Peyer's patch (tissue), 4 donors: ENCODE results near the gene PLD5. TPM values are rescaled to one million over a fixed set of nuclear protein-coding genes. Genes with fewer than 3 reads are reported as not detected.

Experiments
- DNase-seq, 3 donors: peaks; one replicate each; pipeline ENCODE4 v3.0.0-alpha.2; 2017 to 2019
- H3K27ac ChIP-seq, 4 donors: fragments of 200-600 bp; sonication (generic); one replicate each; pipeline ENCODE4 v1.5.1; 2016 to 2019
- H3K27me3 ChIP-seq, 2 donors: fragments of 200-600 bp; sonication (generic); one replicate each; pipeline ENCODE4 v1.5.1; 2019
- H3K36me3 ChIP-seq, 3 donors: fragments of 200-600 bp; sonication (generic); one replicate each; pipeline ENCODE4 v1.5.1; 2016 to 2019
- H3K4me1 ChIP-seq, 4 donors: fragments of 200-600 bp; sonication (generic); one replicate each; pipeline ENCODE4 v1.5.1; 2016 to 2019
- H3K4me3 ChIP-seq, 4 donors: fragments of 200-600 bp; sonication (generic); 1 replicate in 3 of 4; 2 replicates in 1 of 4; pipeline ENCODE4 v1.5.1; 2016 to 2019; ENCODE audit warnings: mild to moderate bottlenecking in 1 of 4
- H3K9me3 ChIP-seq, 4 donors: fragments of 200-600 bp; sonication (generic); one replicate each; pipeline ENCODE4 v1.5.1; 2016 to 2019; ENCODE audit warnings: mild to moderate bottlenecking in 1 of 4
- CTCF ChIP-seq, 6 experiments: fragments of 450-650 bp in 4 of 6; fragments of 200-600 bp in 2 of 6; sonication (generic) in 1 of 6; IDR thresholded peaks; one replicate each; pipeline ENCODE4 v1.5.1; 2017 to 2019; ENCODE audit warnings: antibody characterized with exemption in 6 of 6, mild to moderate bottlenecking in 3 of 6, moderate library complexity in 1 of 6
- POLR2A ChIP-seq, 2 donors: fragments of 450-650 bp; IDR thresholded peaks; one replicate each; pipeline ENCODE4 v1.5.1; 2017; ENCODE audit warnings: antibody characterized with exemption in 2 of 2, mild to moderate bottlenecking in 2 of 2, moderate library complexity in 2 of 2
- total RNA-seq, 4 donors: library from RNA; depleted of rRNA; stranded (reverse); fragments of >200 nt; gene quantifications; one replicate each; pipeline ENCODE4 v1.1.0, GENCODE V29; 2016

Gene PLD5
- total RNA-seq, 4 donors from 2014 or later, result 0.67 TPM; not detected in 3

- DNase-seq, result no peak
- no peak for TF ChIP-seq CTCF (IDR thresholded peaks at IDR 0.05)
- H3K4me3 ChIP-seq, result no peak overlapping the region
- H3K4me1 ChIP-seq, result no peaks in the 10 kb centered on the region
- no peaks in the 10 kb centered on the region for H3K9me3 ChIP-seq
- H3K27me3 ChIP-seq, result no peaks in the 10 kb centered on the region
- no peak overlapping the region for H3K27ac ChIP-seq
- H3K36me3 ChIP-seq, result no peaks in the 10 kb centered on the region
These were observed 67.7 kb downstream of the PLD5 start for GRCh38 chr1:242456726-242457269.

- DNase-seq, result no peak
- H3K27me3 ChIP-seq, result no peaks in the 10 kb centered on the region
- H3K36me3 ChIP-seq, result no peaks in the 10 kb centered on the region
- no peak overlapping the region for H3K4me3 ChIP-seq
- H3K4me1 ChIP-seq, result no peaks in the 10 kb centered on the region
- no peak overlapping the region for H3K27ac ChIP-seq
- H3K9me3 ChIP-seq, result no peaks in the 10 kb centered on the region
- TF ChIP-seq CTCF (IDR thresholded peaks at IDR 0.05) (no peak), POLR2A (IDR thresholded peaks at IDR 0.05) (no peak)
These were observed 69.5 kb downstream of the PLD5 start for GRCh38 chr1:242455052-242455361.

GRCh38 chr1:242454262-242455051 lies 70.0 kb downstream of the PLD5 start:
- H3K4me1 ChIP-seq, result no peaks in the 10 kb centered on the region
- H3K4me3 ChIP-seq, result no peak overlapping the region
- DNase-seq, result no peak
- H3K36me3 ChIP-seq, result no peaks in the 10 kb centered on the region
- no peaks in the 10 kb centered on the region for H3K9me3 ChIP-seq
- H3K27me3 ChIP-seq, result no peaks in the 10 kb centered on the region
- no peak overlapping the region for H3K27ac ChIP-seq
- TF ChIP-seq POLR2A (IDR thresholded peaks at IDR 0.05) (no peak), CTCF (IDR thresholded peaks at IDR 0.05) (peak in 4 of 6 experiments; percentile 29 to 53 (median 33))

GRCh38 chr1:242452573-242452972 lies 71.9 kb downstream of the PLD5 start:
- TF ChIP-seq CTCF (IDR thresholded peaks at IDR 0.05) (no peak), POLR2A (IDR thresholded peaks at IDR 0.05) (no peak)
- Histone ChIP-seq H3K4me1 (no peaks in the 10 kb centered on the region), H3K27ac (no peak overlapping the region), H3K27me3 (no peaks in the 10 kb centered on the region), H3K36me3 (no peaks in the 10 kb centered on the region), H3K4me3 (no peak overlapping the region), H3K9me3 (no peaks in the 10 kb centered on the region)
- no peak for DNase-seq

- Histone ChIP-seq H3K4me3 (no peak overlapping the region), H3K27me3 (no peaks in the 10 kb centered on the region), H3K9me3 (no peaks in the 10 kb centered on the region), H3K36me3 (no peaks in the 10 kb centered on the region), H3K4me1 (no peaks in the 10 kb centered on the region), H3K27ac (no peak overlapping the region)
- TF ChIP-seq POLR2A (IDR thresholded peaks at IDR 0.05), result no peak
- no peak for DNase-seq
These were observed 74.8 kb downstream of the PLD5 start for GRCh38 chr1:242449661-242450060.

GRCh38 chr1:242448910-242449645 lies 75.4 kb downstream of the PLD5 start:
- Histone ChIP-seq H3K4me1 (no peaks in the 10 kb centered on the region), H3K36me3 (no peaks in the 10 kb centered on the region), H3K27ac (no peak overlapping the region), H3K9me3 (no peaks in the 10 kb centered on the region), H3K4me3 (no peak overlapping the region), H3K27me3 (no peaks in the 10 kb centered on the region)
- no peak for DNase-seq
- TF ChIP-seq CTCF (IDR thresholded peaks at IDR 0.05) (no peak), POLR2A (IDR thresholded peaks at IDR 0.05) (no peak)
